SK-N-SH treated with all-trans-retinoic acid at 6 μM for 48 hours (cell line): ENCODE data around the gene CD59.

ENCODE experiments used
- ATAC-seq: fragments of 200-7000 bp; cut with Tn5 transposase; 3 replicates; pipeline ENCODE4 v1.9.1; 2020; ENCODE audit warnings: mild to moderate bottlenecking, moderate library complexity
- ARNTL ChIP-seq: fragments of 450-650 bp; formaldehyde crosslinking; IDR thresholded peaks from 2 replicates; pipeline ENCODE4 v1.5.0; 2020; ENCODE audit warnings: low read depth, mild to moderate bottlenecking, moderate library complexity, borderline replicate concordance
- BACH2 ChIP-seq: fragments of 250-450 bp; sonication (Bioruptor Pico); IDR thresholded peaks from 2 replicates; pipeline ENCODE4 v1.9.0; 2021; ENCODE audit warnings: mild to moderate bottlenecking, borderline replicate concordance
- CSDC2 ChIP-seq: fragments of 250-450 bp; sonication (Bioruptor Pico); IDR thresholded peaks from 2 replicates; pipeline ENCODE4 v1.5.0; 2020; ENCODE audit warnings: mild to moderate bottlenecking, moderate library complexity
- ISL1 ChIP-seq: fragments of 250-450 bp; sonication (Bioruptor Pico); IDR thresholded peaks from 2 replicates; pipeline ENCODE4 v2.1.2; 2022; ENCODE audit warnings: mild to moderate bottlenecking, moderate library complexity
- OSR1 ChIP-seq: fragments of 250-450 bp; sonication (Bioruptor Pico); IDR thresholded peaks from 2 replicates; pipeline ENCODE4 v1.8.0; 2022; ENCODE audit warnings: moderate library complexity, mild to moderate bottlenecking, inconsistent platforms
- PPARA ChIP-seq: fragments of 250-450 bp; sonication (Bioruptor Pico); IDR thresholded peaks from 2 replicates; pipeline ENCODE4 v1.5.0; 2020; ENCODE audit warnings: mild to moderate bottlenecking, borderline replicate concordance
- RARB ChIP-seq: fragments of 250-450 bp; sonication (Bioruptor Pico); IDR thresholded peaks from 2 replicates; pipeline ENCODE4 v1.8.0; 2021; ENCODE audit warnings: mild to moderate bottlenecking, moderate library complexity
- SNAI2 ChIP-seq: fragments of 250-450 bp; sonication (Bioruptor Pico); IDR thresholded peaks from 2 replicates; pipeline ENCODE4 v1.5.0; 2020; ENCODE audit warnings: mild to moderate bottlenecking, moderate library complexity
- TCF4 ChIP-seq: fragments of 250-450 bp; sonication (Bioruptor Pico); IDR thresholded peaks from 2 replicates; pipeline ENCODE4 v1.8.0; 2021; ENCODE audit warnings: mild to moderate bottlenecking, moderate library complexity, borderline replicate concordance
- TOX ChIP-seq: fragments of 250-450 bp; sonication (Bioruptor Pico); IDR thresholded peaks from 2 replicates; pipeline ENCODE4 v1.8.0; 2021; ENCODE audit warnings: mild to moderate bottlenecking, moderate library complexity, borderline replicate concordance
- ZC3H10 ChIP-seq: fragments of 250-450 bp; sonication (Bioruptor Pico); IDR thresholded peaks from 2 replicates; pipeline ENCODE4 v1.5.1; 2021; ENCODE audit warnings: mild to moderate bottlenecking, moderate library complexity
- ZFP3 ChIP-seq: fragments of 250-450 bp; sonication (Bioruptor Pico); IDR thresholded peaks from 2 replicates; pipeline ENCODE4 v1.5.0; 2020; ENCODE audit warnings: mild to moderate bottlenecking, moderate library complexity
- ZFP30 ChIP-seq: fragments of 450-650 bp; formaldehyde crosslinking; IDR thresholded peaks from 2 replicates; pipeline ENCODE4 v1.5.0; 2022; ENCODE audit warnings: mild to moderate bottlenecking, moderate library complexity
- ZNF565 ChIP-seq: fragments of 450-650 bp; formaldehyde crosslinking; conservative IDR thresholded peaks from 2 replicates; pipeline ENCODE4 v1.5.0; 2020; ENCODE audit warnings: low read depth, mild to moderate bottlenecking, moderate library complexity
- ZNF70 ChIP-seq: fragments of 450-650 bp; formaldehyde crosslinking; IDR thresholded peaks from 2 replicates; pipeline ENCODE4 v1.5.0; 2020; ENCODE audit warnings: mild to moderate bottlenecking, moderate library complexity
- ZNF8 ChIP-seq: fragments of 450-650 bp; formaldehyde crosslinking; IDR thresholded peaks from 2 replicates; pipeline ENCODE4 v1.5.0; 2020; ENCODE audit warnings: mild to moderate bottlenecking, moderate library complexity
- TF ChIP-seq, protein P1 (sequence below): fragments of 250-450 bp; sonication (Bioruptor Pico); IDR thresholded peaks from 2 replicates; pipeline ENCODE4 v1.5.1; 2021; ENCODE audit warnings: mild to moderate bottlenecking, moderate library complexity
- TF ChIP-seq, protein P2 (sequence below): fragments of 250-450 bp; sonication (Bioruptor Pico); IDR thresholded peaks from 2 replicates; pipeline ENCODE4 v1.5.0; 2020; ENCODE audit warnings: mild to moderate bottlenecking, moderate library complexity
- TF ChIP-seq, protein P3 (sequence below): fragments of 250-450 bp; sonication (Bioruptor Pico); IDR thresholded peaks from 2 replicates; pipeline ENCODE4 v1.8.0; 2020; ENCODE audit warnings: mild to moderate bottlenecking, moderate library complexity, borderline replicate concordance
- TF ChIP-seq, protein P4 (sequence below): fragments of 250-450 bp; sonication (Bioruptor Pico); IDR thresholded peaks from 2 replicates; pipeline ENCODE4 v1.5.1; 2020; ENCODE audit warnings: low read depth, mild to moderate bottlenecking, moderate library complexity
- TF ChIP-seq, protein P5 (sequence below): fragments of 250-450 bp; sonication (Bioruptor Pico); IDR thresholded peaks from 2 replicates; pipeline ENCODE4 v1.8.0; 2021; ENCODE audit warnings: low read depth, mild to moderate bottlenecking, moderate library complexity, borderline replicate concordance

CD59 gene

DNA sequence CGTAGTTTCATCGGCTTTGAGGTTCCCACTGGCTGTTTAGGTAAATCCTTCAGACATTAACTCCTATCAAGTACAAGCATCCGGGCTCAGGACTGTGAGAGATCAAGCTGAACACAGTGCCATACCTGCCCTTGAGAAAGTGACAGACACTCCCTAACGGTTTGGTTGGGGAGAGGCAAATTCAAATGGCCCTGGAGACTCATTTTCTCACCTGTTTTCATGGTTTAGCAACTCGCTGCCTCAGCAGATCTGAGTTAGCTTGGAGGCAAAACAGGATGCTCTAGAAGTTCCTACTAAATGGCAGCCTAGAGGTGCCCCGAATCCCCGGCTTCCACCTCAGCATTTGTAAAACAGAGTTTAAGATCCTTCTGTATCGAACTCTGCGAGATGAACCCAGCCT, 41.7 kb upstream of the CD59 start:
- no peak for ATAC-seq
- TF ChIP-seq ZFP3 (CRISPR knock-in tag), result no peak
- no peak for TF ChIP-seq TOX (CRISPR knock-in tag)
- no peak for TF ChIP-seq ZNF8 (CRISPR knock-in tag)
- TF ChIP-seq ZNF70, result no peak
- no peak for TF ChIP-seq OSR1 (CRISPR knock-in tag)

DNA sequence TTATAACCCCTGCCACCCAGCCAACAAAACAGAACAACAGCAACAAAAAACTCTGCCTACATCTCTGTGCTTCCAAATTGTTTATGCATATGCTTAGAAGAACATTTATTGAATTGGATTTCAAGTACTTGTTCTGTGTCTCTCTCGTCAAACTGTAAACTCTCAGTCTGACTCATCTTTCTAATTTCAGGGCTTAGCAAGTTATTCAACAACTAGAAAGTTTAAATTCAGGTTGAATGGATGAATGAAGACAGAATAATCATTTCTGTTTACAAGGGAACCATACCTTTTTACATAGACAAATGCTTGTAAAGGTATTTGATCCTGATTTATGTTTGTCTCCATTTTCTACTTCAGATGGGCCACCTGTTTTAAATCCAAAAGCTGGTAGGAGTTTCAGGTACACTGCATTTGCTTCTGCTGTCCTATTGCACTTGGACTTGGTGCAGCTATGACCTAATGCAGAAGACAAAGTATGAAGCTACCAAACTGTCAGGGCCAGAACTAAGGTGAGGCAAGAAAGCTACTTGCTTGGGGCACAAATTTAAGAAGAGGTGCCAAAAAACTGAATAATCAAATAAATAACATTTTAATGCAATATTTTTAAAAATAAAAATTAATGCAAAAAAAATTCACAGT, 39.7 kb upstream of the CD59 start:
- no peak for ATAC-seq

DNA sequence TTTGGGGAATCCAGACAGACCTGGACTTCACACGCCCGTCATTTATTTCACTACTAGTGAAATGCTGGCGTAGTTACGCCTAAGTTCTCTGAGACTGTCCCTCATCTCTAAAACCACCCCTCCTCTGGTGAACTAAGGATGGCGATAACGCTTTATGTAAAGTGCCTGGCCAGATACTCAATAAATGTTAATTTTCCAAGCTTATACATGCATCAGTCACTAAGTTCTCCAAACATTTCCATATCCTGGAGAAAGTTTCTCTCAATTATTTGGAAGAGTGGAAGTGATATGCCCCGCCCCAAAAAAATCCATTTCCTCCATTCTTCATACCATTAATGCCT, 39.2 kb upstream of the CD59 start:
- no peak for ATAC-seq
- TF ChIP-seq RARB (CRISPR knock-in tag) (no peak), SNAI2 (no peak), ZFP3 (CRISPR knock-in tag) (no peak), PPARA (CRISPR knock-in tag) (no peak), CSDC2 (CRISPR knock-in tag) (no peak), ZNF70 (no peak)
- TF ChIP-seq, protein P1, sequence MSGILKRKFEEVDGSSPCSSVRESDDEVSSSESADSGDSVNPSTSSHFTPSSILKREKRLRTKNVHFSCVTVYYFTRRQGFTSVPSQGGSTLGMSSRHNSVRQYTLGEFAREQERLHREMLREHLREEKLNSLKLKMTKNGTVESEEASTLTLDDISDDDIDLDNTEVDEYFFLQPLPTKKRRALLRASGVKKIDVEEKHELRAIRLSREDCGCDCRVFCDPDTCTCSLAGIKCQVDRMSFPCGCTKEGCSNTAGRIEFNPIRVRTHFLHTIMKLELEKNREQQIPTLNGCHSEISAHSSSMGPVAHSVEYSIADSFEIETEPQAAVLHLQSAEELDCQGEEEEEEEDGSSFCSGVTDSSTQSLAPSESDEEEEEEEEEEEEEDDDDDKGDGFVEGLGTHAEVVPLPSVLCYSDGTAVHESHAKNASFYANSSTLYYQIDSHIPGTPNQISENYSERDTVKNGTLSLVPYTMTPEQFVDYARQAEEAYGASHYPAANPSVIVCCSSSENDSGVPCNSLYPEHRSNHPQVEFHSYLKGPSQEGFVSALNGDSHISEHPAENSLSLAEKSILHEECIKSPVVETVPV (CRISPR knock-in tag), result no peak
- TF ChIP-seq, protein P2, sequence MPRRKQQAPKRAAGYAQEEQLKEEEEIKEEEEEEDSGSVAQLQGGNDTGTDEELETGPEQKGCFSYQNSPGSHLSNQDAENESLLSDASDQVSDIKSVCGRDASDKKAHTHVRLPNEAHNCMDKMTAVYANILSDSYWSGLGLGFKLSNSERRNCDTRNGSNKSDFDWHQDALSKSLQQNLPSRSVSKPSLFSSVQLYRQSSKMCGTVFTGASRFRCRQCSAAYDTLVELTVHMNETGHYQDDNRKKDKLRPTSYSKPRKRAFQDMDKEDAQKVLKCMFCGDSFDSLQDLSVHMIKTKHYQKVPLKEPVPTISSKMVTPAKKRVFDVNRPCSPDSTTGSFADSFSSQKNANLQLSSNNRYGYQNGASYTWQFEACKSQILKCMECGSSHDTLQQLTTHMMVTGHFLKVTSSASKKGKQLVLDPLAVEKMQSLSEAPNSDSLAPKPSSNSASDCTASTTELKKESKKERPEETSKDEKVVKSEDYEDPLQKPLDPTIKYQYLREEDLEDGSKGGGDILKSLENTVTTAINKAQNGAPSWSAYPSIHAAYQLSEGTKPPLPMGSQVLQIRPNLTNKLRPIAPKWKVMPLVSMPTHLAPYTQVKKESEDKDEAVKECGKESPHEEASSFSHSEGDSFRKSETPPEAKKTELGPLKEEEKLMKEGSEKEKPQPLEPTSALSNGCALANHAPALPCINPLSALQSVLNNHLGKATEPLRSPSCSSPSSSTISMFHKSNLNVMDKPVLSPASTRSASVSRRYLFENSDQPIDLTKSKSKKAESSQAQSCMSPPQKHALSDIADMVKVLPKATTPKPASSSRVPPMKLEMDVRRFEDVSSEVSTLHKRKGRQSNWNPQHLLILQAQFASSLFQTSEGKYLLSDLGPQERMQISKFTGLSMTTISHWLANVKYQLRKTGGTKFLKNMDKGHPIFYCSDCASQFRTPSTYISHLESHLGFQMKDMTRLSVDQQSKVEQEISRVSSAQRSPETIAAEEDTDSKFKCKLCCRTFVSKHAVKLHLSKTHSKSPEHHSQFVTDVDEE (CRISPR knock-in tag), result no peak

More for the DNA sequence above, 39.7 kb upstream of the CD59 start:
- TF ChIP-seq SNAI2 (no peak), ZFP3 (CRISPR knock-in tag) (no peak), TCF4 (CRISPR knock-in tag) (no peak), ZNF565 (no peak), BACH2 (CRISPR knock-in tag) (no peak), ZFP30 (CRISPR knock-in tag) (no peak), OSR1 (CRISPR knock-in tag) (no peak), ISL1 (CRISPR knock-in tag) (no peak), PPARA (CRISPR knock-in tag) (no peak), ARNTL (no peak), CSDC2 (CRISPR knock-in tag) (no peak), ZNF70 (no peak), ZNF8 (CRISPR knock-in tag) (no peak), RARB (CRISPR knock-in tag) (no peak), ZC3H10 (CRISPR knock-in tag) (no peak)
- TF ChIP-seq, protein P3, sequence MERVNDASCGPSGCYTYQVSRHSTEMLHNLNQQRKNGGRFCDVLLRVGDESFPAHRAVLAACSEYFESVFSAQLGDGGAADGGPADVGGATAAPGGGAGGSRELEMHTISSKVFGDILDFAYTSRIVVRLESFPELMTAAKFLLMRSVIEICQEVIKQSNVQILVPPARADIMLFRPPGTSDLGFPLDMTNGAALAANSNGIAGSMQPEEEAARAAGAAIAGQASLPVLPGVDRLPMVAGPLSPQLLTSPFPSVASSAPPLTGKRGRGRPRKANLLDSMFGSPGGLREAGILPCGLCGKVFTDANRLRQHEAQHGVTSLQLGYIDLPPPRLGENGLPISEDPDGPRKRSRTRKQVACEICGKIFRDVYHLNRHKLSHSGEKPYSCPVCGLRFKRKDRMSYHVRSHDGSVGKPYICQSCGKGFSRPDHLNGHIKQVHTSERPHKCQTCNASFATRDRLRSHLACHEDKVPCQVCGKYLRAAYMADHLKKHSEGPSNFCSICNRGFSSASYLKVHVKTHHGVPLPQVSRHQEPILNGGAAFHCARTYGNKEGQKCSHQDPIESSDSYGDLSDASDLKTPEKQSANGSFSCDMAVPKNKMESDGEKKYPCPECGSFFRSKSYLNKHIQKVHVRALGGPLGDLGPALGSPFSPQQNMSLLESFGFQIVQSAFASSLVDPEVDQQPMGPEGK (CRISPR knock-in tag), result no peak
- TF ChIP-seq, protein P2 (CRISPR knock-in tag), result no peak
- TF ChIP-seq, protein P4, sequence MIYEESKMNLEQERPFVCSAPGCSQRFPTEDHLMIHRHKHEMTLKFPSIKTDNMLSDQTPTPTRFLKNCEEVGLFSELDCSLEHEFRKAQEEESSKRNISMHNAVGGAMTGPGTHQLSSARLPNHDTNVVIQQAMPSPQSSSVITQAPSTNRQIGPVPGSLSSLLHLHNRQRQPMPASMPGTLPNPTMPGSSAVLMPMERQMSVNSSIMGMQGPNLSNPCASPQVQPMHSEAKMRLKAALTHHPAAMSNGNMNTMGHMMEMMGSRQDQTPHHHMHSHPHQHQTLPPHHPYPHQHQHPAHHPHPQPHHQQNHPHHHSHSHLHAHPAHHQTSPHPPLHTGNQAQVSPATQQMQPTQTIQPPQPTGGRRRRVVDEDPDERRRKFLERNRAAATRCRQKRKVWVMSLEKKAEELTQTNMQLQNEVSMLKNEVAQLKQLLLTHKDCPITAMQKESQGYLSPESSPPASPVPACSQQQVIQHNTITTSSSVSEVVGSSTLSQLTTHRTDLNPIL (CRISPR knock-in tag), result no peak
- TF ChIP-seq, protein P5, sequence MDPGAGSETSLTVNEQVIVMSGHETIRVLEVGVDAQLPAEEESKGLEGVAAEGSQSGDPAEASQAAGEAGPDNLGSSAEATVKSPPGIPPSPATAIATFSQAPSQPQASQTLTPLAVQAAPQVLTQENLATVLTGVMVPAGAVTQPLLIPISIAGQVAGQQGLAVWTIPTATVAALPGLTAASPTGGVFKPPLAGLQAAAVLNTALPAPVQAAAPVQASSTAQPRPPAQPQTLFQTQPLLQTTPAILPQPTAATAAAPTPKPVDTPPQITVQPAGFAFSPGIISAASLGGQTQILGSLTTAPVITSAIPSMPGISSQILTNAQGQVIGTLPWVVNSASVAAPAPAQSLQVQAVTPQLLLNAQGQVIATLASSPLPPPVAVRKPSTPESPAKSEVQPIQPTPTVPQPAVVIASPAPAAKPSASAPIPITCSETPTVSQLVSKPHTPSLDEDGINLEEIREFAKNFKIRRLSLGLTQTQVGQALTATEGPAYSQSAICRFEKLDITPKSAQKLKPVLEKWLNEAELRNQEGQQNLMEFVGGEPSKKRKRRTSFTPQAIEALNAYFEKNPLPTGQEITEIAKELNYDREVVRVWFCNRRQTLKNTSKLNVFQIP (CRISPR knock-in tag), result no peak
